ENCODE data around the gene CCDC90B.

DNA sequence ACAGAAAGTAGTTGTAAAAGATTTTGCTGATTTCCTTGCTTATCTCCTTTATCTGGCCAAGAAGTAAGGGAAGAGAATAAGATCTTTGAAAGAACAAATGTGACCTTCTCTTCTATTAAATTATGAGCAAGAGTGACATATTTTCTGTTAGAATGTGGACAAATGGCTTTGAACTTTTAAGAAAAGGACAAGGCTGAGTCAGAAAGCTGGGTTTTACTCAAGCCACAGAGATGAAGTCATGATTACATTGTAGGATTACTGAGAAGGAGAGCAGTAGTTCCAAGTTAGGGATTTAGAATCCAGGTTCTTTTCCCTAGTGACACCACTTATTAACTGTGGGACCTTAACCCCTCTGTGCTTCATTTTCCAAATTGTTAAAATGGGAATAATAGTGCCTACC, 13.5 kb downstream of the CCDC90B start:
- no peak for TF ChIP-seq FOXM1 (IDR thresholded peaks at IDR 0.05; ENCODE audit: borderline replicate concordance)
- no peak for TF ChIP-seq HDGF (IDR thresholded peaks at IDR 0.05; ENCODE audit: borderline replicate concordance)
- no peak for TF ChIP-seq SUZ12 (IDR thresholded peaks at IDR 0.05)
- TF ChIP-seq L3MBTL2 (conservative IDR thresholded peaks at IDR 0.05), result no peak
- TF ChIP-seq LEF1 (IDR thresholded peaks at IDR 0.05; ENCODE audit: borderline replicate concordance), result no peak
- no peak for TF ChIP-seq ZNF384 (IDR thresholded peaks at IDR 0.05)
- TF ChIP-seq FOXK2 (IDR thresholded peaks at IDR 0.05), result no peak

Measured in HEK293T (cell line).